NCI-H146 (cell line): ENCODE results near the gene ZNF557.

Source experiments
- DNase-seq: peaks from one replicate; lab custom pipeline; 2025; lab: John Stamatoyannopoulos, UW

Gene ZNF557

GRCh38 chr19:7125221-7125620 is 55.7 kb downstream of the ZNF557 start:
- no peak for DNase-seq

GRCh38 chr19:7126132-7126531 is 56.6 kb downstream of the ZNF557 start:
- no peak for DNase-seq

- DNase-seq = no peak
These were observed 60.5 kb downstream of the ZNF557 start for GRCh38 chr19:7130043-7130442.

- no peak for DNase-seq
These were observed 62.6 kb downstream of the ZNF557 start for GRCh38 chr19:7132054-7132453.

- DNase-seq = no peak
These were observed 67.6 kb downstream of the ZNF557 start for GRCh38 chr19:7137120-7137519.
